IMR-90 (cell line): Measurements from ENCODE around the gene ARHGAP18. TPM values are rescaled to one million over a fixed set of nuclear protein-coding genes. Genes with fewer than 3 reads are reported as not detected.

Experiments
- ATAC-seq: fragments of 200-7000 bp; cut with Tn5 transposase; 2 replicates; pipeline ENCODE4 v1.9.1; 2020; ENCODE audit warnings: low read depth, mild to moderate bottlenecking, moderate library complexity
- BruUV-seq: library from RNA; stranded (reverse); fragments of 400-500 nt; replicated peaks from 2 replicates; lab custom pipeline; 2021; lab: Mats Ljungman, UMichigan
- CTCF ChIA-PET: fragments of 300-600 bp; formaldehyde crosslinking; extraction: SDS; loops from one replicate; lab custom pipeline; 2021; ENCODE audit warnings: antibody characterized with exemption; lab: Yijun Ruan, JAX
- POLR2A ChIA-PET: fragments of 300-600 bp; sonication (Branson Sonifier 250); formaldehyde crosslinking; loops from one replicate; lab custom pipeline; 2022; ENCODE audit warnings: antibody characterized with exemption; ENCODE audit not compliant: unreplicated experiment; lab: Charles Lee
- DNase-seq: peaks from one replicate; pipeline ENCODE4 v3.0.0; 2013
- H2AFZ ChIP-seq: replicated peaks from 2 replicates; pipeline ENCODE3; 2013; ENCODE audit warnings: low read length, mild to moderate bottlenecking; ENCODE audit not compliant: poor library complexity
- H2AK5ac ChIP-seq: 2 replicates; pipeline ENCODE4 v1.6.1; 2013; ENCODE audit warnings: low read depth, low read length, inconsistent platforms
- H2AK9ac ChIP-seq: replicated peaks from 2 replicates; pipeline ENCODE3; 2013; ENCODE audit warnings: mild to moderate bottlenecking, low read depth, low read length, moderate library complexity; ENCODE audit not compliant: poor library complexity
- H2BK120ac ChIP-seq: 2 replicates; pipeline ENCODE4 v1.6.1; 2013; ENCODE audit warnings: low read depth, low read length, inconsistent platforms
- H2BK15ac ChIP-seq: 3 replicates; pipeline ENCODE4 v1.6.1; 2013; ENCODE audit warnings: low read depth, low read length, inconsistent platforms
- H2BK20ac ChIP-seq: 2 replicates; pipeline ENCODE4 v1.6.1; 2013; ENCODE audit warnings: low read depth, mild to moderate bottlenecking, inconsistent platforms, low read length, moderate library complexity
- H2BK5ac ChIP-seq: 2 replicates; pipeline ENCODE4 v1.6.1; 2013; ENCODE audit warnings: mild to moderate bottlenecking, low read depth, low read length, inconsistent platforms; ENCODE audit not compliant: poor library complexity, severe bottlenecking
- H3K14ac ChIP-seq: replicated peaks from 2 replicates; pipeline ENCODE4 v1.6.1; 2013; ENCODE audit warnings: low read depth, low read length, inconsistent platforms
- H3K18ac ChIP-seq: 2 replicates; pipeline ENCODE4 v1.6.1; 2013; ENCODE audit warnings: low read depth, low read length, control low read depth
- H3K23ac ChIP-seq: 2 replicates; pipeline ENCODE4 v1.6.1; 2013; ENCODE audit warnings: low read depth, low read length, inconsistent platforms
- H3K27ac ChIP-seq: 2 replicates; pipeline ENCODE4 v1.5.1; 2013; ENCODE audit warnings: mild to moderate bottlenecking, control low read depth, low read length; ENCODE audit not compliant: insufficient read depth
- H3K27me3 ChIP-seq: 2 replicates; pipeline ENCODE4 v1.6.1; 2013; ENCODE audit warnings: low read length; ENCODE audit not compliant: control insufficient read depth, insufficient read depth
- H3K36me3 ChIP-seq: 2 replicates; pipeline ENCODE4 v1.6.1; 2013; ENCODE audit warnings: low read length, mixed read lengths; ENCODE audit not compliant: control insufficient read depth, insufficient read depth
- H3K4ac ChIP-seq: 2 replicates; pipeline ENCODE4 v1.6.1; 2013; ENCODE audit warnings: low read depth, low read length, inconsistent platforms
- H3K4me1 ChIP-seq: 2 replicates; pipeline ENCODE4 v1.6.1; 2013; ENCODE audit warnings: low read length, mixed read lengths; ENCODE audit not compliant: control insufficient read depth, insufficient read depth
- H3K4me2 ChIP-seq: 2 replicates; pipeline ENCODE4 v1.6.1; 2013; ENCODE audit warnings: low read depth, mild to moderate bottlenecking, control low read depth, low read length, moderate library complexity
- H3K4me3 ChIP-seq: 2 replicates; pipeline ENCODE4 v1.5.1; 2013; ENCODE audit warnings: low read depth, mild to moderate bottlenecking, control low read depth, low read length, moderate library complexity; ENCODE audit not compliant: insufficient read depth
- H3K56ac ChIP-seq: 2 replicates; pipeline ENCODE4 v1.6.1; 2013; ENCODE audit warnings: low read length, inconsistent platforms; ENCODE audit not compliant: insufficient read depth; ENCODE audit errors: extremely low read depth
- H3K79me1 ChIP-seq, 2 experiments: 2 replicates each; pipeline ENCODE4 v1.6.1; 2013; ENCODE audit warnings: low read length in 2 of 2, inconsistent platforms in 1 of 2, low read depth in 1 of 2
- H3K9ac ChIP-seq: 2 replicates; pipeline ENCODE4 v1.6.1; 2013; ENCODE audit warnings: low read depth, low read length, control low read depth
- H3K9me1 ChIP-seq: 2 replicates; pipeline ENCODE4 v1.6.1; 2013; ENCODE audit warnings: low read length, inconsistent platforms; ENCODE audit not compliant: insufficient read depth
- H3K9me3 ChIP-seq: 2 replicates; pipeline ENCODE4 v1.6.1; 2013; ENCODE audit warnings: low read length; ENCODE audit not compliant: control insufficient read depth, insufficient read depth
- H4K20me1 ChIP-seq: 2 replicates; pipeline ENCODE4 v1.6.1; 2013; ENCODE audit warnings: low read length, inconsistent platforms; ENCODE audit not compliant: insufficient read depth
- H4K5ac ChIP-seq: 2 replicates; pipeline ENCODE4 v1.6.1; 2013; ENCODE audit warnings: mild to moderate bottlenecking, low read depth, low read length, control low read depth
- H4K8ac ChIP-seq, 2 experiments: 2 replicates each; pipeline ENCODE4 v1.6.1; 2013; ENCODE audit warnings: low read depth in 2 of 2, low read length in 2 of 2, control low read depth in 1 of 2, inconsistent platforms in 1 of 2
- H4K91ac ChIP-seq: 2 replicates; pipeline ENCODE4 v1.6.1; 2013; ENCODE audit warnings: low read depth, low read length, inconsistent platforms; ENCODE audit not compliant: insufficient read depth
- BHLHE40 ChIP-seq: fragments of 150-350 bp; IDR thresholded peaks from 2 replicates; pipeline ENCODE4 v1.6.1; 2016; ENCODE audit warnings: mild to moderate bottlenecking, low read depth, low read length
- CEBPB ChIP-seq: IDR thresholded peaks from 2 replicates; pipeline ENCODE4 v1.6.1; 2012; ENCODE audit warnings: low read depth, low read length, improper control_type of control experiment
- CTCF ChIP-seq: conservative IDR thresholded peaks from 2 replicates; pipeline ENCODE4 v1.5.1; 2012; ENCODE audit warnings: mild to moderate bottlenecking, low read depth, low read length, improper control_type of control experiment
- FOS ChIP-seq: fragments of 150-350 bp; IDR thresholded peaks from 2 replicates; pipeline ENCODE4 v1.6.1; 2016; ENCODE audit warnings: low read depth, low read length
- MAFK ChIP-seq: IDR thresholded peaks from 2 replicates; pipeline ENCODE4 v1.6.1; 2012; ENCODE audit warnings: low read depth, low read length, improper control_type of control experiment
- MXI1 ChIP-seq: IDR thresholded peaks from 2 replicates; pipeline ENCODE4 v1.6.1; 2012; ENCODE audit warnings: low read depth, mild to moderate bottlenecking, low read length, moderate library complexity, borderline replicate concordance
- NFE2L2 ChIP-seq: fragments of 150-350 bp; IDR thresholded peaks from 2 replicates; pipeline ENCODE4 v1.6.1; 2016; ENCODE audit warnings: low read depth, mild to moderate bottlenecking, low read length
- POLR2A ChIP-seq: IDR thresholded peaks from 2 replicates; pipeline ENCODE4 v1.6.1; 2012; ENCODE audit warnings: mild to moderate bottlenecking, low read depth, low read length
- RAD21 ChIP-seq: IDR thresholded peaks from 2 replicates; pipeline ENCODE4 v1.6.1; 2012; ENCODE audit warnings: low read length, improper control_type of control experiment
- WGBS, 2 experiments: methylation state at CpG; one replicate each; pipeline versions ENCODE4 v1.1.5 to v1.1.7; 2013; ENCODE audit warnings: missing lambda C conversion rate in 2 of 2; ENCODE audit not compliant: insufficient read length in 1 of 2; ENCODE audit errors: extremely low coverage in 2 of 2; 5-methylcytosine and 5-hydroxymethylcytosine counted together
- dilution Hi-C: fragments of 300-500 bp; cut with HindIII; formaldehyde crosslinking; loops from one replicate; pipeline ENCODE4 v1.14.3; 2018; ENCODE audit warnings: low sequenced_read_pairs; ENCODE audit not compliant: unreplicated experiment
- in situ Hi-C: fragments of 300-500 bp; cut with MboI; formaldehyde crosslinking; loops from 3 replicates; pipeline ENCODE4 v1.14.3; 2019; ENCODE audit warnings: low sequenced_read_pairs, inconsistent platforms, mixed read lengths
- intact Hi-C: fragments of 100-400 bp; cut with micrococcal nuclease; formaldehyde crosslinking; loops from 2 replicates; pipeline ENCODE4 v1.10.0; 2022
- polyA plus RNA-seq, 3 experiments: library from polyadenylated mRNA; depleted of rRNA; stranded (reverse); fragments of >200 nt; gene quantifications; 2 replicates each; pipeline ENCODE4 v1.2.3, GENCODE V29; 2012; ENCODE audit warnings: low replicate concordance in 1 of 3
- total RNA-seq: library from RNA; depleted of rRNA; stranded (reverse); fragments of >200 nt; gene quantifications from 2 replicates; pipeline ENCODE4 v1.2.3, GENCODE V29; 2012
- TF ChIP-seq, protein P1 (sequence below): fragments of 150-350 bp; IDR thresholded peaks from 2 replicates; pipeline ENCODE4 v1.6.1; 2017; ENCODE audit warnings: mild to moderate bottlenecking, antibody characterized with exemption, low read length, low read depth
- TF ChIP-seq, protein P2 (sequence below): fragments of 150-350 bp; IDR thresholded peaks from 2 replicates; pipeline ENCODE4 v1.6.1; 2016; ENCODE audit warnings: low read depth, mild to moderate bottlenecking, low read length, moderate library complexity, borderline replicate concordance

The ARHGAP18 gene
- total and polyA plus RNA-seq, 2 of the 4 experiments (the other 2 are of a cell fraction) = 6.2 to 17.0 TPM

DNA sequence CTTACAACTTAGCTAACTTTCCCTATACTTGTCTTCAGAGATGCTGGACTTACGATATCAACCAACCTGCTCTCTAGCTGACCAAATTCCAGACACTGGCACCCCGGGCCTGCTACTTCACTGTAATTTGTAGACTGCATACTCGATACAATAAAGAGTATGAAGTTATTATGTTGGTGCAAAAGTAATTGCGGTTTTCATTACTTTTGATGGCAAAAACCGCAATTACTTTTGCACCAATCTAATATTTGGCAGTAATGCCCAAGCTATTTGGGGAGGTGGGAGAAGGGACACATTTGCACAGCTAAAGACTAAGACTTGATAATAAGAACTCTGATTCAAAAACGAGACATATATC is 34.9 kb upstream of the ARHGAP18 start:
- no peak overlapping the region for H2BK120ac ChIP-seq
- no peaks in the 10 kb centered on the region for H3K27me3 ChIP-seq
- H2AK5ac ChIP-seq = no peak overlapping the region
- no TSS peak for BruUV-seq
- no peak overlapping the region for H3K4me3 ChIP-seq
- H3K9me1 ChIP-seq = no peaks in the 10 kb centered on the region; the same call in 1 of the 2 replicates
- no peak overlapping the region for H3K4me2 ChIP-seq
- H3K9ac ChIP-seq = no peak overlapping the region
- H3K56ac ChIP-seq = no peak overlapping the region
- H3K36me3 ChIP-seq = no peaks in the 10 kb centered on the region
- H2BK20ac ChIP-seq = no peak overlapping the region
- H3K14ac ChIP-seq = no peak overlapping the region
- no peak overlapping the region for H2BK5ac ChIP-seq
- no peak overlapping the region for H3K27ac ChIP-seq
- H2AFZ ChIP-seq = no peak overlapping the region
- TF ChIP-seq, protein P1, sequence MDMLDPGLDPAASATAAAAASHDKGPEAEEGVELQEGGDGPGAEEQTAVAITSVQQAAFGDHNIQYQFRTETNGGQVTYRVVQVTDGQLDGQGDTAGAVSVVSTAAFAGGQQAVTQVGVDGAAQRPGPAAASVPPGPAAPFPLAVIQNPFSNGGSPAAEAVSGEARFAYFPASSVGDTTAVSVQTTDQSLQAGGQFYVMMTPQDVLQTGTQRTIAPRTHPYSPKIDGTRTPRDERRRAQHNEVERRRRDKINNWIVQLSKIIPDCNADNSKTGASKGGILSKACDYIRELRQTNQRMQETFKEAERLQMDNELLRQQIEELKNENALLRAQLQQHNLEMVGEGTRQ = no peak
- TF ChIP-seq CEBPB (no peak), NFE2L2 (no peak), POLR2A (no peak), MXI1 (no peak), BHLHE40 (no peak), MAFK (no peak), FOS (no peak), CTCF (no peak), RAD21 (no peak)
- TF ChIP-seq, protein P2, sequence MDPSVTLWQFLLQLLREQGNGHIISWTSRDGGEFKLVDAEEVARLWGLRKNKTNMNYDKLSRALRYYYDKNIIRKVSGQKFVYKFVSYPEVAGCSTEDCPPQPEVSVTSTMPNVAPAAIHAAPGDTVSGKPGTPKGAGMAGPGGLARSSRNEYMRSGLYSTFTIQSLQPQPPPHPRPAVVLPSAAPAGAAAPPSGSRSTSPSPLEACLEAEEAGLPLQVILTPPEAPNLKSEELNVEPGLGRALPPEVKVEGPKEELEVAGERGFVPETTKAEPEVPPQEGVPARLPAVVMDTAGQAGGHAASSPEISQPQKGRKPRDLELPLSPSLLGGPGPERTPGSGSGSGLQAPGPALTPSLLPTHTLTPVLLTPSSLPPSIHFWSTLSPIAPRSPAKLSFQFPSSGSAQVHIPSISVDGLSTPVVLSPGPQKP = no peak
- DNase-seq (no peak), ATAC-seq (no peak)
- in situ Hi-C loops (loop anchor here (10.0 kb wide), 1 partner anchor 130 kb away; no protein-coding TSS in a partner anchor), dilution Hi-C loops (no loop called here), intact Hi-C loops (no loop called here)
- POLR2A ChIA-PET = no interaction called here
- H2BK15ac ChIP-seq = no peak overlapping the region
- WGBS, 2 experiments = 100% methylated on average over 1 of the region's 6 CpGs; no CpG with 5 or more reads in 1 of the 2 experiments
- no peaks in the 10 kb centered on the region for H4K20me1 ChIP-seq
- no peak overlapping the region for H4K91ac ChIP-seq
- 0 out of 4 replicates have a peak, but pooled peaks cover 0 to 4% of the 10 kb centered on the region in 2 experiments for H3K79me1 ChIP-seq
- H3K18ac ChIP-seq = no peak overlapping the region
- H2AK9ac ChIP-seq = no peak overlapping the region
- CTCF ChIA-PET = interaction anchor here (0.6 kb wide), 1 partner anchor 15 kb away, joined by 3 read pairs; no protein-coding TSS in a partner anchor
- no peak overlapping the region for H3K23ac ChIP-seq
- H3K9me3 ChIP-seq = no peaks in the 10 kb centered on the region
- no peak overlapping the region for H4K5ac ChIP-seq
- no peak overlapping the region for H3K4ac ChIP-seq
- peaks cover 13% of the 10 kb centered on the region for H3K4me1 ChIP-seq
- H4K8ac ChIP-seq = no peak overlapping the region
